Heart right ventricle (tissue), 16 donors: ENCODE data around the gene HRG. TPM values are rescaled to one million over a fixed set of nuclear protein-coding genes. Genes with fewer than 3 reads are reported as not detected.

Source experiments
- ATAC-seq, 8 donors: fragments of 200-7000 bp; cut with Tn5 transposase; one replicate each; pipeline ENCODE4 v1.9.1; 2020; ENCODE audit warnings: mild to moderate bottlenecking in 8 of 8, moderate library complexity in 8 of 8, moderate number of reproducible peaks in 1 of 8
- DNase-seq, 2 donors: peaks; one replicate each; pipeline ENCODE4 v3.0.0-alpha.2; 2020
- H3K27ac ChIP-seq, 10 donors: fragments of 200-600 bp; sonication (generic) in 2 of 10; one replicate each; pipeline versions ENCODE4 v1.5.0 to v1.8.0; 2020 to 2022; ENCODE audit warnings: mild to moderate bottlenecking in 3 of 10
- H3K27me3 ChIP-seq, 7 donors: fragments of 200-600 bp; one replicate each; pipeline ENCODE4 v1.8.0; 2021 to 2022; ENCODE audit warnings: mild to moderate bottlenecking in 2 of 7
- H3K36me3 ChIP-seq, 9 donors: fragments of 200-600 bp; sonication (generic) in 1 of 9; one replicate each; pipeline versions ENCODE4 v1.5.0 to v1.8.0; 2020 to 2022; ENCODE audit warnings: mild to moderate bottlenecking in 2 of 9
- H3K4me1 ChIP-seq, 9 donors: fragments of 200-600 bp; sonication (generic) in 1 of 9; one replicate each; pipeline versions ENCODE4 v1.5.0 to v1.8.0; 2020 to 2022; ENCODE audit warnings: mild to moderate bottlenecking in 4 of 9
- H3K4me3 ChIP-seq, 10 donors: fragments of 200-600 bp; sonication (generic) in 2 of 10; one replicate each; pipeline versions ENCODE4 v1.5.0 to v1.8.0; 2020 to 2022; ENCODE audit warnings: mild to moderate bottlenecking in 7 of 10, moderate library complexity in 2 of 10
- H3K9me3 ChIP-seq, 11 donors: fragments of 200-600 bp in 10 of 11; sonication (generic) in 2 of 11; one replicate each; pipeline versions ENCODE4 v1.5.0 to v1.8.0; 2013 to 2022; ENCODE audit warnings: mild to moderate bottlenecking in 2 of 11, control low read depth in 1 of 11, moderate library complexity in 1 of 11
- WGBS, 2 donors: extraction: QIAGEN DNeasy Blood & Tissue Kit; methylation state at CpG; one replicate each; pipeline ENCODE4 v1.1.7; 2013; ENCODE audit warnings: inconsistent platforms in 1 of 2; 5-methylcytosine and 5-hydroxymethylcytosine counted together
- intact Hi-C, 10 donors: fragments of 100-400 bp; cut with DNase I; formaldehyde crosslinking; loops; one replicate each; pipeline versions ENCODE4 v1.11.1 to v1.14.2; 2022
- polyA plus RNA-seq, 2 donors: library from polyadenylated mRNA; stranded (reverse); fragments of 200-250 nt; gene quantifications; one replicate each; pipeline ENCODE4 v1.2.3, GENCODE V29; 2013
- total RNA-seq, 10 donors: library from RNA; stranded (reverse); fragmentation: NEBNext Ultra II Directional in 3 of 10; extraction: Animal tissue kit (Norgen Biotek cat#: 25700) in 3 of 10; gene quantifications; one replicate each; pipeline versions ENCODE4 v1.2.1 to v1.2.4, GENCODE V29; 2021 to 2023
- TF ChIP-seq, protein P1 (sequence below), 9 donors: fragments of 200-600 bp; sonication (generic) in 2 of 9; IDR thresholded peaks; one replicate each; pipeline versions ENCODE4 v1.5.0 to v1.8.0; 2021 to 2022; ENCODE audit warnings: antibody characterized with exemption in 9 of 9, mild to moderate bottlenecking in 5 of 9, moderate library complexity in 1 of 9
- donor health status: Arrhythmogenic right ventricular cardiomyopathy.
- donor health status: ischemic (EF 13 %, LVEDD 7.1; RV severe dilation, severe dysfunction).
- donor health status: healthy with polysubstance abuse.
- donor health status: DM: no; HTN: yes; CAD: no.
- donor health status: DM: no; HTN: no; CAD: no.
- donor health status: ischemic (EF 25% LVEDD 6.9; RV normal size, moderate dysfunction).
- donor health status: ischemic (EF 25% LVEDD 5.7; RV mildly dilated, moderate dysfunction).
- donor health status: healthy.
- donor health status: DM: yes; HTN: yes; CAD: no.
- donor health status: Ischemic cardiomyopathy.
- donor health status: ischemic (EF 35%, LVEDD 5.7; RV mildly dilated, moderate dysfunction).
- donor health status: nonischemic (EF 11% LVEDD 7.7; RV severe dilation, severe dysfunction).
- donor health status: DM: yes; HTN: yes; CAD: no.
- donor health status: PGD.
- donor health status: ischemic (EF 29% LVEDD 5.4; RV normal size, mild dysfunction).
- donor health status: nonischemic (EF 23%, LVEDD 6.1; RV moderate dilation, normal function).

The HRG gene
- total and polyA plus RNA-seq, 12 donors = 0.20 TPM; not detected in 11

DNA sequence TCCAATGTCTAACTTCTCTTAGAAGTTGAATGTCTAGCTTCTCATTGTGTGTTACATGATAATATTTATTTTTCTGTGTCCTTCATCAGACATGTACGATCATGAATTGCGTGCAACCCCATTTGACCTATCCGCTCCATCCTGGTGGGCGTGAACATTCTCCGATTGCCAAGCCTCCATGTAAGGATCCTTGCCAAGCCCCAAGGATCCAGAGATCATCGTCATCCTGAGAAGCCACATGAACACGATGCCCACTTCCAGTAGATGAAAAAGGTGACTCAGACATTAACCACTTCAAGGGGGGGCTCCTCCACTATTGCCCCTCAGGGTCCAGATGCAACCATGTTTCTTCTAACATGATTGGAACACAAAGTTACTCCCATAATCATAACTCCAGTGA, 25.9 kb downstream of the HRG start:
- 91 to 94% methylated on average over 7 of the region's 7 CpGs for WGBS, 2 donors

DNA sequence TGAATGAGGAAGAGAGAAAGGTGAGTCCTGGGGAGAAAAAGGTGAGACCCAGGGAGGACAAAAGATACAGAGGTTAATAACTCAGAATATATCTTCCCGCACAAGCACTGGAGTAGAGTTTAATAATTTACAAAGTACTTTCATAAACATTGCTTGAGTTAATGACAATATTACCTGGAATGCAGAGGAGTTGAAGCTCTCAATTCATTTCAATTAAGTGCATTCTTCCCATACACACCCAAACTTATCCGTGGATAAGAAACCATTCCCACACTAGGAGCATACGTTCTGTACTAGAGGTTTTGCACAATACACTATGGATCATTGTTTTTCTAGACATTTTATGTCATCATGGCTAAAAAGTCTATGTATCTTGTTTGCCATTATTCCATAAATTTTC, 28.0 kb downstream of the HRG start:
- Histone ChIP-seq H3K36me3 (no peaks in the 10 kb centered on the region), H3K9me3 (no peaks in the 10 kb centered on the region), H3K27ac (no peak overlapping the region), H3K4me1 (peaks cover 0 to 14% (median 0%) of the 10 kb centered on the region in 9 donors), H3K4me3 (no peak overlapping the region), H3K27me3 (peaks cover 0 to 7% (median 0%) of the 10 kb centered on the region in 7 donors)
- intact Hi-C loops = no loop called here
- TF ChIP-seq, protein P1, sequence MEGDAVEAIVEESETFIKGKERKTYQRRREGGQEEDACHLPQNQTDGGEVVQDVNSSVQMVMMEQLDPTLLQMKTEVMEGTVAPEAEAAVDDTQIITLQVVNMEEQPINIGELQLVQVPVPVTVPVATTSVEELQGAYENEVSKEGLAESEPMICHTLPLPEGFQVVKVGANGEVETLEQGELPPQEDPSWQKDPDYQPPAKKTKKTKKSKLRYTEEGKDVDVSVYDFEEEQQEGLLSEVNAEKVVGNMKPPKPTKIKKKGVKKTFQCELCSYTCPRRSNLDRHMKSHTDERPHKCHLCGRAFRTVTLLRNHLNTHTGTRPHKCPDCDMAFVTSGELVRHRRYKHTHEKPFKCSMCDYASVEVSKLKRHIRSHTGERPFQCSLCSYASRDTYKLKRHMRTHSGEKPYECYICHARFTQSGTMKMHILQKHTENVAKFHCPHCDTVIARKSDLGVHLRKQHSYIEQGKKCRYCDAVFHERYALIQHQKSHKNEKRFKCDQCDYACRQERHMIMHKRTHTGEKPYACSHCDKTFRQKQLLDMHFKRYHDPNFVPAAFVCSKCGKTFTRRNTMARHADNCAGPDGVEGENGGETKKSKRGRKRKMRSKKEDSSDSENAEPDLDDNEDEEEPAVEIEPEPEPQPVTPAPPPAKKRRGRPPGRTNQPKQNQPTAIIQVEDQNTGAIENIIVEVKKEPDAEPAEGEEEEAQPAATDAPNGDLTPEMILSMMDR (IDR thresholded peaks at IDR 0.05) = no peak
- 85 to 88% methylated on average over 3 of the region's 3 CpGs for WGBS, 2 donors
- ATAC-seq (no peak), DNase-seq (no peak)

More for the DNA sequence above, 25.9 kb downstream of the HRG start:
- no peak overlapping the region for H3K4me3 ChIP-seq
- TF ChIP-seq, protein P1 (IDR thresholded peaks at IDR 0.05) = no peak
- no peak overlapping the region for H3K27ac ChIP-seq
- H3K9me3 ChIP-seq = no peaks in the 10 kb centered on the region
- ATAC-seq (no peak), DNase-seq (no peak)
- peaks cover 0 to 6% (median 0%) of the 10 kb centered on the region in 9 donors for H3K4me1 ChIP-seq
- H3K36me3 ChIP-seq = no peaks in the 10 kb centered on the region
- H3K27me3 ChIP-seq = peaks cover 0 to 7% (median 0%) of the 10 kb centered on the region in 7 donors
- intact Hi-C loops = no loop called here

DNA sequence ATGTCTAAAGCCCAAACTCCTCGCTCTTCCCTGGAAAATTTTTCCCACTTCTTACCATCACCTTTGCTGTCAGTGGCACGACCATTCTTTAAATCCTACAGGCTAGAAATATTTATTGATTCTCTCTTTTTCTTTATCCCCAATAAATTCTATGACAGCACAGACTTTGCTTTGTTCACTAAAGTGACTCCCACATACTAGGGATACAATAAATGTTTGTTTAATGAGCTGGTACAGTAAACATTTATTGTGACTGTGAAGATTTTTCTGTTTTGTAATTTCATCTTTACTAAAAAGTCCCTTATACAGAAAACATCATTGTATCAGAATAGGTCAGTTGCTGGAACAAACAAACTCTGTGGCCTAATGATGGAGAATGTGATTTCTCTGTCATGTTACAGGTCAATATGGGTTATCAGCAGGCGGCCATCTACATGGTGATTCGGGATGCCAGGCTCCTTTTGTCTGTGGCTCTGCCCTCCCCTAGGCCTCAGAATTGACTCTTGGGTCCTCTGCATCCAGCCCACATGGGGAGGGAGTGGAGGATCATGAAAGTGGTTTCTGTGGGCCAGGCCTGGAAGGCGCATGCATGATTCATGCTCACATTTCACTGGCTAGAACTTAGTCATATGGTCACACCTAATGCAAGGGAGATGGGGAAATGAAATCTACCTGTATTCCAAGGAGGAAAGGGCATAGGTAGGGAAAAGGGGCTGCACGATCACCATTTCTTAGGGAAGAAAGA, 28.6 kb downstream of the HRG start:
- TF ChIP-seq, protein P1 (IDR thresholded peaks at IDR 0.05) = no peak
- intact Hi-C loops = no loop called here
- 78 to 84% methylated on average over 6 of the region's 6 CpGs for WGBS, 2 donors
- Histone ChIP-seq H3K27ac (no peak overlapping the region), H3K4me1 (peaks cover 0 to 14% (median 0%) of the 10 kb centered on the region in 9 donors), H3K36me3 (no peaks in the 10 kb centered on the region), H3K27me3 (peaks cover 0 to 7% (median 0%) of the 10 kb centered on the region in 7 donors), H3K4me3 (no peak overlapping the region), H3K9me3 (no peaks in the 10 kb centered on the region)
- no peak for DNase-seq
- ATAC-seq = no peak

DNA sequence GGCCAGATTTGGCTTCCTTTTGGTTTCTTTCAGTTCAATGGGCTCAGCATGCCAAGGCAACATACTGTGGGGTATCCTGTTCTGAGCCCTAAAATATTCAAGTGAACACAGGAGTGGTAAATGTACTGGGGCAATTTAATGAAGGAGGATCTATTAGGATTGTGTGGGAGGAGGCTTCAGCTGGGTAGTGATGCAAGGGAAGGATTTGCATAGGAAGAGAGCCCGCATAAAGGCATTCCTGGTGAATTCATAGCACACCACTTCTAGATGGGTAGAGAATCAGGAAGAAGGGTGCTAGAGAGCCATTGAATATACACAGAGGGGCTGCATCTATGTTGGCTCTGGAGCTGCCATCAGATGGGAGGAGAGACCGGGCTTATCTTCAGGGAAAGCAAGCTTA, 30.7 kb downstream of the HRG start:
- intact Hi-C loops = no loop called here
- no peaks in the 10 kb centered on the region for H3K36me3 ChIP-seq
- DNase-seq (no peak), ATAC-seq (no peak)
- TF ChIP-seq, protein P1 (IDR thresholded peaks at IDR 0.05) = no peak
- H3K27me3 ChIP-seq = peaks cover 0 to 7% (median 0%) of the 10 kb centered on the region in 7 donors
- H3K4me1 ChIP-seq = peaks cover 0 to 29% (median 4%) of the 10 kb centered on the region in 9 donors
- H3K27ac ChIP-seq = peak overlapping the region in 3 of 10 donors; percentile 66 to 81 (median 68)
- no peak overlapping the region for H3K4me3 ChIP-seq
- 84 to 94% methylated on average over 2 of the region's 2 CpGs for WGBS, 2 donors
- no peaks in the 10 kb centered on the region for H3K9me3 ChIP-seq
